GM10266 (cell line): Measurements from ENCODE around the gene NADK2.

ENCODE experiments used
- DNase-seq: peaks from one replicate; pipeline ENCODE4 v3.0.0; 2012; ENCODE audit errors: extremely low spot score
- TF ChIP-seq, protein P1 (sequence below): IDR thresholded peaks from 2 replicates; pipeline ENCODE4 v1.5.1; 2012; ENCODE audit warnings: mild to moderate bottlenecking, low read depth; ENCODE audit not compliant: control insufficient read depth, insufficient read depth; ENCODE audit errors: missing control alignments

The NADK2 gene

DNA sequence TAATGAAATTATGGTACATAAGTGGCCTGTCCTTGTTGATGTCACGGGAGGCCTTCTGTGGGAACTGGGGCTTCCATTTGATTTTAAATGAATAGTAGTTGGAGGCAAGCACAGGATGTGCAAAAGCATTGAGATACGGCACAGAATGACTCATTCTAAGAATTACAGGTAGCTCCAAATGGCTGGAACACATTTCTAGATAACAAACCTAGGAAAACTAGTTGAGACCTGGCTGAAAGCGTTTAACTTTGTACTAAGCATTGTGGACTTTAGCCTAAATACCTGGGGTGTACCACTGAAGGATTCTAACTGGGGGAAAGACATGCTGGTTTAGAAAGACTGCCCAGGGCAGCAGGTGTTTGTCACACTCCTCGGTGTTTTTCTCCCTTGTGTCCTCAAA is 80.4 kb downstream of the NADK2 start:
- TF ChIP-seq, protein P1, sequence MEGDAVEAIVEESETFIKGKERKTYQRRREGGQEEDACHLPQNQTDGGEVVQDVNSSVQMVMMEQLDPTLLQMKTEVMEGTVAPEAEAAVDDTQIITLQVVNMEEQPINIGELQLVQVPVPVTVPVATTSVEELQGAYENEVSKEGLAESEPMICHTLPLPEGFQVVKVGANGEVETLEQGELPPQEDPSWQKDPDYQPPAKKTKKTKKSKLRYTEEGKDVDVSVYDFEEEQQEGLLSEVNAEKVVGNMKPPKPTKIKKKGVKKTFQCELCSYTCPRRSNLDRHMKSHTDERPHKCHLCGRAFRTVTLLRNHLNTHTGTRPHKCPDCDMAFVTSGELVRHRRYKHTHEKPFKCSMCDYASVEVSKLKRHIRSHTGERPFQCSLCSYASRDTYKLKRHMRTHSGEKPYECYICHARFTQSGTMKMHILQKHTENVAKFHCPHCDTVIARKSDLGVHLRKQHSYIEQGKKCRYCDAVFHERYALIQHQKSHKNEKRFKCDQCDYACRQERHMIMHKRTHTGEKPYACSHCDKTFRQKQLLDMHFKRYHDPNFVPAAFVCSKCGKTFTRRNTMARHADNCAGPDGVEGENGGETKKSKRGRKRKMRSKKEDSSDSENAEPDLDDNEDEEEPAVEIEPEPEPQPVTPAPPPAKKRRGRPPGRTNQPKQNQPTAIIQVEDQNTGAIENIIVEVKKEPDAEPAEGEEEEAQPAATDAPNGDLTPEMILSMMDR: no peak
- DNase-seq: no peak

DNA sequence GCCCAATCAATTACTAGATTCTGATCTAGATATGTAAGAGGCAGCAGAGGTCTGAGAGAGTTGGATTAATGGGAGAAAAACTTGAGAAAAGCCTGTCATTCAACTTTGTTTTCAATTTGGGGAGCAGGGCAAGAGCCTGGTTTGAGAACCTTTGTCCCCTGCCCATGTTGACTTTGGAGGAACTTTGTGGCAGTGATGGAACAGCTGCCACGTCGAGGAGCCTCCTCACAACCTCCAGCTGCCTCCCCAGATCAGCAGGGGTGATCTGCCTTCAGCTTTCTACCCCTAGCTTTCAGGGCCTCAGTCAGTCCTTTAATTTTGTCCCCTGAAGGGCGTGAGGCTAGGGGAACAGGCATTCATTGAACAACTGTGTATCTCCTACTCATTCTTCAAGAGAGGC is 81.1 kb downstream of the NADK2 start:
- TF ChIP-seq, protein P1: no peak
- no peak for DNase-seq

DNA sequence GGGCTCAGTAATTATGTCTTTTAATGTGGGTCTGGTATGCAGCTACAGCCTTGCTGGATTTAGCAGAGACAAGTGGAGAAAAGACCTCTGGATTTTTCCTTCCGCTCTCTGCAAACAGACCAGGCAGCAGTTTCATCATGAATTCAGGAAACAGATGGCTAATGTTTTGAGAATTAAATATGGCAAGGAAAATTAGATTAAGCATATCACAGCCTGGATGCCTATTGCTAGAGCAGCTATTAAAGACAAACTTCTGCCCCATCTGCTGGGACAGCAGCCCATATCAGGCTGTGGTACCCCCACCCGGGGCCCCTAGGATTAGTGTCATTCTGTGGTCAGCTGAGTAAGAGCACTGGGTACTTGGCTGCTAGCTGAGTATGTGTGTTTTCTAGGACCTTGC is 83.6 kb downstream of the NADK2 start:
- no peak for DNase-seq
- TF ChIP-seq, protein P1: no peak

DNA sequence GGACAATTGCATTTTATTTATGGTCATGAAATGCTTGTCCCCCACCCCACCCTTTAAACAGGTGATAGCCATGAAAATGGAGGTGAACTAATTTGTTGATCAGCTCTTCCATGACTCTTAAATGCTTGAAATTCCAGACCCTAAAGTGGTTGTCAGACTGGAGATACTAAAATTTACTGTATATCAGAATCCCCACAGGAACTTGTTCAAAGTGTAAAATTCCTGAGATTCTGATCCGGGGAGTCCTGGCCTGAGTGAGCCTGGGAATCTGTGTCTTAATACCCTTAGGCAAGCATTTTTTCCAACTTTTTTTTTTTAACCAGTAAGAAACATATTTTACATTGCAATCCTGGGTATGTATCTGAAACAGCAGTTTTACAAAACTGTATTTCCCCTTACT is 85.1 kb downstream of the NADK2 start:
- TF ChIP-seq, protein P1: no peak
- DNase-seq: no peak

DNA sequence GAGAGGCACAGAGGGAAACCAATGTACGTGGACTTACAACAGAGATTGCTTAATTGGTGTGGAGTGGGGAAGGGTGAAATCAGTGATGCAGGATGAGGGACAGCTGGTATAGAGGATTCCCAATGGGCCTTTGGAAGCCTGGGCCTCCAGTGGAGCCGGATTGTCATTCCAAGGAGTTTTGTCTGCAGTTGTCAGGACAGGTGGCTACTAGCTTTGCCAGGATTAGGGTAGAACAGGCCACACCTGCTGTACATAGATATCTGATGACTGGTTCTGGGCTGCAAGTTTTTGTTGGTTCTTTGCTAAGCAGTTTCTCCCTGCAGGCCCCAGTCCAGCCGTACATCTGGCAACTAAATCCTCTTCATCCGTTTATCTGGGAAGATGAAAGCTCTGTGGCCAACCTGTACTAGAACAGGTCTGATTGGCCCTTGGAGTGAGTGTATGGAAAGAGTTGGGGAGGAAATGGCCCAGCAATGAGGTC is 85.6 kb downstream of the NADK2 start:
- no peak for DNase-seq
- TF ChIP-seq, protein P1: no peak

DNA sequence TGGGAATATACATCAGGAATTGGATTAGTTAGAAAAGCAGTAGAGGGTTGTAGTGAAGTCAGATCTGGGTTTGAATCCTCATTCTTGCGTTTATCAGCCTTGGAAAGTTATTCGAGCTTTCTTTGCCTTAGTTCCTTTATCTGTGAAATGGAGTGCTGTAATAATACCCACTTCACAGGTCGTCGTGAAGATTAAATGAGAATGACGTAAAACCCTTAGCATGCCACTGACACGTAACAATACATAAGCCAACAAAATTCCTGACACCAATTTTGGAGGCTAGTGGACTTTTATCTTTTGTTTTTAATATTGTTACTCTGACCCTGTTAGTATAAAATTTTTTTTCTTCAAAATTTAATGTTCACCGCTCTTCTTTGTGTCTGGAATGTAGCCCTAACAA is 86.4 kb downstream of the NADK2 start:
- TF ChIP-seq, protein P1: no peak
- DNase-seq: no peak

DNA sequence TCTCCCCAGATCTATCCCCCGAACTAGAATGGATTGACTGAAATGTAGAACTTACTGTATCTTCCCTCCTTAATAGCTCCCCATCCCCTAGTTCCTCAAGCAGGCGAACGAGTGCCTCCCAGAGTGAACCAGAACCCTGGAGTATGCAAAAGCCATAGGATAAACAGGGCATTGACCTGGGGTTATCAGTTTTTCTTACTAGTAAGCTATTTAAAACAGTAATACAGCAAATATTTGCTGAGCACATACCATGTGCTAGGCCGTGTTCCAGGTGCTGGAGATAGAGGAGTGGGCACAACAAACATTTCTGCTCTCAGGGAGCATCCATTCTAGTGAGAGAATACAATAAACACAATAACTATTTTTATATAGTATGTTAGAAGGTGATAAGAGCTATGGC is 88.0 kb downstream of the NADK2 start:
- no peak for DNase-seq
- TF ChIP-seq, protein P1: no peak
